Skeletal muscle satellite cell (primary cell): ENCODE data around the gene ZNF319.

Source experiments
- H3K27me3 ChIP-seq: 2 replicates; pipeline ENCODE4 v1.7.0; 2013; ENCODE audit warnings: low read length; ENCODE audit not compliant: control insufficient read depth, insufficient read depth
- H3K36me3 ChIP-seq: 2 replicates; pipeline ENCODE4 v1.7.0; 2013; ENCODE audit warnings: mild to moderate bottlenecking, control low read depth, low read length; ENCODE audit not compliant: insufficient read depth
- H3K4me1 ChIP-seq: 2 replicates; pipeline ENCODE4 v1.7.0; 2013; ENCODE audit warnings: low read length; ENCODE audit not compliant: control insufficient read depth, insufficient read depth
- H3K4me2 ChIP-seq: 2 replicates; pipeline ENCODE4 v1.7.0; 2013; ENCODE audit warnings: mild to moderate bottlenecking, low read length
- H3K4me3 ChIP-seq: 2 replicates; pipeline ENCODE4 v1.7.0; 2013; ENCODE audit warnings: low read length
- H3K9ac ChIP-seq: 2 replicates; pipeline ENCODE4 v1.7.0; 2013; ENCODE audit warnings: mild to moderate bottlenecking, low read depth, low read length, moderate library complexity
- H3K9me3 ChIP-seq: replicated peaks from 2 replicates; pipeline ENCODE4 v1.7.0; 2013; ENCODE audit warnings: mild to moderate bottlenecking, control low read depth, low read length

Gene ZNF319

DNA sequence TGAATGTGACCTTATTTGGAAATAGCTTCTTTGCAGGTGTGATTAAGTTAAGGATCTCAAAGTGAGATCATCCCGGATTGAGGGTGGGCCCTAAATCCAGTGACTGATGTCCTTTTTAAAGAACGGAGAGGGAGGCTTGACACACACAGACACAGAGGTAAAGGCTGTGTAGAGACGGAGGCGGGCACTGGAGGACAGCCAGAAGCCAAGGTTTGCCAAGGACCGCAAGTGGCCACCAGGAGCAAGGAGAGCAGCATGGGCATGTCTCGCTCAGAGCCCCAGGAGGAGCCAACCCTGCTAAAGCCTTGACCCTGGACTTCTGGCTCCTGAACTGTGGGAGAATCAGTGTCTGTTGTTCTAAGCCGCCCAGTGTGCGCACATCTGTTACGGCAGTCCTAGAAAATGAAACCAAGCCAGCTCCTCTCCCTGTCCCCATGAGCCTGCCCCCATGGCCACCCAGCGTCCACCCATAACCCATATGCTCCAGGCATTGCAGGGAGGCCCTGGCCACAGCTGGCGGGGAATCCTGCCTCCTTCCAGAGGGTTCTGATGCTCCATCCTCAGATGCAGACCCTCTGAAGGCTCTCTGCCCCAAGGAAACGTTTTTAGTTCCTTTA lies 44.8 kb downstream of the ZNF319 start:
- peaks cover 26% of the 10 kb centered on the region for H3K27me3 ChIP-seq
- H3K36me3 ChIP-seq = no peaks in the 10 kb centered on the region
- no peak overlapping the region for H3K9ac ChIP-seq

DNA sequence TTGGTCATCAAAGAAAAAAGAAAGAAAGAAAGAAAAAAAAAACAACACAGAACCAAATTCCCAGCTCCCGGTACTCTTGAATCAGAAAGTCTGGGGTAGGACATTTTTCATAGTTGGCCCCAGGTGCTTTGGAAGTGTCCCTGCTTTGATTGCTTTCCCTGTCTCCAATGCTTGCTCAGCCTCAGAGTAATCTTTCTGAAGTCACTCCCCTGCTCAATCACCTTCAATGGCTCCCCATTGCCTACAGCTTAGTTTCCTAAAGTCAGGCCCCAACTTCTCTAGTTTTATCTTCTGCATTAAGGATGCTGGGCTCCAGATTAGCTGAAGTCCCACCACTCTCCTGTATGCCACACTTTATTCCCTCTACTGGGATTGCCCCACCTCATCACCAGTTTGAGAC lies 46.6 kb downstream of the ZNF319 start:
- no peaks in the 10 kb centered on the region for H3K36me3 ChIP-seq
- peaks cover 5% of the 10 kb centered on the region for H3K4me1 ChIP-seq
- H3K4me2 ChIP-seq = no peak overlapping the region
- no peak overlapping the region for H3K9ac ChIP-seq
- H3K27me3 ChIP-seq = peaks cover 28% of the 10 kb centered on the region
- H3K4me3 ChIP-seq = no peak overlapping the region
- H3K9me3 ChIP-seq = no peaks in the 10 kb centered on the region

More for the DNA sequence above, 44.8 kb downstream of the ZNF319 start:
- Histone ChIP-seq H3K4me1 (peaks cover 5% of the 10 kb centered on the region), H3K4me2 (peak overlapping the region; percentile 70), H3K4me3 (peak overlapping the region; percentile 17), H3K9me3 (no peaks in the 10 kb centered on the region)

DNA sequence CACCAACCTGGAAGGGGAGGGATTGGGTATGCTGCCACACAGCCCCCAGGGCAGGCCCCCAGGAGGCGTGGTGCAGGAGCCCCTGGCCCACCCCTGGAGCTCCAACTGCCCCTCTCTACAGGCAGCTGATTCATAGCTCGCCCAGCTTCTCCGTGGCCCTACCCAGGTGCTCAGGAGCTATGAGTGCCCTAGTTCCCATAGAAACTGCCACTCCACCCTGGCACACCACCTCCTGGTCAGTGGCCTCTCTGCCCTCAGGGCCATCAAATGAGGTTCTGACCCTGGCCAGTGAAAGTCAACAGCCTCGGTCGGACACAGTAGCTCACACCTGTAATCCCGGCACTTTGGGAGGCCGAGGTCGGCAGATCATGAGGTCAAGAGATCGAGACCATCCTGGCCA lies 47.6 kb downstream of the ZNF319 start:
- Histone ChIP-seq H3K36me3 (no peaks in the 10 kb centered on the region), H3K27me3 (peaks cover 31% of the 10 kb centered on the region), H3K4me2 (no peak overlapping the region), H3K4me1 (peaks cover 5% of the 10 kb centered on the region), H3K4me3 (no peak overlapping the region), H3K9me3 (no peaks in the 10 kb centered on the region), H3K9ac (no peak overlapping the region)

DNA sequence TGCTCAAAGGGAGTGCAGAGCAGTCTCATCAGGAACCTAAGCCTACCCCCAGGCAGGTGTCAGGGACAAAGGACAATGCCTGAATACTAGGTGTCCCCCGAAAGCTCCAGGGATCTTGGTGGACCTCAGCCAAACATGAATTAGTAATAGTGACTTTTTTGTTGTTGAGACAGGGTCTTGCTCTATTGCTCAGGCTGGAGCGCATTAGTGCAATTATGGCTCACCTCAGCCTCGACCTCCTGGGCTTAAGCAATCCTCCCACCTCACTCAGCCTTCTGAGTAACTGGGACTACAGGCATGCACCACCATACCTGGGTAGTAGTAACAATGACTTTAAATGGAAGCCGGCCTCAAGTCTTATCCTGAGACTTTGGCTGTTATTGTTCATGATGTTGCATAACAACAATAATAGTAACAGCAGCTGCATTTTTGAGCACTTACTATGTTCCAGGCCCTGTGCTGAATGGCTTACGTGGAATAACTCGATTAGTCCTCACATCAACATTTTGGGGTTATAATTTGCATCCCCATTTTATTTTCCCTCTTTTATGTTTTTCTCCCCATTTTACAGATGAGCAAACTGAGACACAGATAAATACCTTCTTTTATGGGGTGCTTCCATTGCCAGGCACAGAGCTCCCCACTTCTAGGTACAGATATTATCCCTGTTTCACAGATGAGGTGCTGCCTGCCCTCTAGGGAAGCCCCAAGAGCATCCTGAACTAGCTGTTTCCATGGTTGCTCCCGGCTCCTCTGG lies 49.1 kb downstream of the ZNF319 start:
- H3K4me1 ChIP-seq = peaks cover 5% of the 10 kb centered on the region
- H3K4me2 ChIP-seq = no peak overlapping the region
- no peaks in the 10 kb centered on the region for H3K9me3 ChIP-seq
- H3K4me3 ChIP-seq = no peak overlapping the region
- H3K27me3 ChIP-seq = peaks cover 45% of the 10 kb centered on the region
- no peak overlapping the region for H3K9ac ChIP-seq
- H3K36me3 ChIP-seq = no peaks in the 10 kb centered on the region

DNA sequence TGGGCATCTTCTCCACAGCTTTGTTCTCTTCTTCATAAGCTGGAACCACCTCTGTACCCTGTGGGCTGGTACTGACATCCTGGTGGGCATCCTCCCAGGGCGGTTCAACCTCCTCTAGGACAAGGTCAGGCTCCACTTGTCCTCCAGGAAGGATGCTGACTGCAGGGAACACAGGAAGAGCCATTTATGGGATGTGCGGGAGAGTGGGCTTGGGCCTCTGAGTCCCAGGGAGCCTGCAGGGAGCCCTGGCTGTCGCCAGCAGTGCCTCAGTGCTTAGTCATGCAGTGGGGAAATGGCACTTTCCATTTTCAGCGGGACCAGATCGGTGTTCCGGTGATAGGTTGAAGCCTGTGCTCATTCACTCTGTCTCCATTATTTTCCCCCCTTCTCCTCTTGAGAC lies 50.1 kb downstream of the ZNF319 start:
- Histone ChIP-seq H3K4me2 (no peak overlapping the region), H3K4me1 (no peaks in the 10 kb centered on the region), H3K9me3 (no peaks in the 10 kb centered on the region), H3K9ac (no peak overlapping the region), H3K4me3 (no peak overlapping the region), H3K27me3 (peaks cover 47% of the 10 kb centered on the region), H3K36me3 (no peaks in the 10 kb centered on the region)

DNA sequence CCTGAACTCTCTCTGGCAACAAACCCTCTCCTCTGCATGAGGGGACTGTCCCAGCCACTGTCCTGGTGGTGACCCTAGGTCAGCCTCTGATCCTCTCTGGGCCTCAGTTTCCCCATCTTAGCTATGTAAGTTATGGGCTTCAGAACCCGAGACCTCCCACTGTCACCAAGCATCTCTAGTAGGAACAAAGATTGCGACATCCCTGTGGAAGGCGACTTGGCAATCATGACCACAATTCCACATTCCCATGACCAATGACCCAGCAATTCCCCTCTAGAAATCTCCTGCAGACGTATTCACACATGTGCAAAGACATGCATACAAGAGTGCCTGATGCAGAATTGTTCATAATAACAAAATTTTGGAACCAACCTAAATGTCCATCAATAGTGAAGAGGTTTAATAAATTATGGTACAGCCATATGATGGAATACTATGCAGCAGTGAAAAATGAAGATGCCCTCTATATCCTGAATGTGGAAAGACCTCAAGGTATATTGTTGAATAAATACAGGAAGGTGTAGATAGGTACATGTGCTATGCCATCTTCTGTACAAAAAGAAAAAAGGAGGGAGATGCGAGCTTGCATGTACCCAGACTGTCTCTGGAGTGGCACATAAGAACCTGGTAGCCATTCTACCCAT lies 50.8 kb downstream of the ZNF319 start:
- Histone ChIP-seq H3K27me3 (peaks cover 51% of the 10 kb centered on the region), H3K4me1 (no peaks in the 10 kb centered on the region), H3K36me3 (no peaks in the 10 kb centered on the region), H3K9ac (no peak overlapping the region), H3K4me3 (no peak overlapping the region), H3K9me3 (no peaks in the 10 kb centered on the region), H3K4me2 (no peak overlapping the region)

DNA sequence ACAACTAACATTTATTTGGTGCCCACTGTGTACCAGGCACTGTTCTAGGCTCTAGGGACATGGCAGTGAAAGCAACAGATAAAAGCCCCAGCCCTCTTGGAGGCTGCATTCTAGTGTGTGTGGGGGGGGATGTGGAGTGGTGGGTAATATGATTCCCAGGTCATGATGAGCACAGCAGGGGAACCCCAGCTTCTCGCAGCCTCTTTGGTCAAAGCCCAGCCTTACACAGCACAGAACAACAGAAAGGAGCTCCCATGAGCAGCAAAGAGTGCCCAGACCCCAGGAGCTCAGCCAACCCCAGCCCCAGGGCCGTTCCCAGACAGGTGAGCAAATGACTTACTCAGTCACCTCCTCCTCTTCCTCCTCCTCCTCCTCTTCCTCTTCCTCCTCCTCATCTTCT lies 51.5 kb downstream of the ZNF319 start:
- no peak overlapping the region for H3K9ac ChIP-seq
- no peak overlapping the region for H3K4me2 ChIP-seq
- H3K27me3 ChIP-seq = peaks cover 54% of the 10 kb centered on the region
- H3K4me1 ChIP-seq = no peaks in the 10 kb centered on the region
- H3K36me3 ChIP-seq = no peaks in the 10 kb centered on the region
- no peaks in the 10 kb centered on the region for H3K9me3 ChIP-seq
- H3K4me3 ChIP-seq = no peak overlapping the region

DNA sequence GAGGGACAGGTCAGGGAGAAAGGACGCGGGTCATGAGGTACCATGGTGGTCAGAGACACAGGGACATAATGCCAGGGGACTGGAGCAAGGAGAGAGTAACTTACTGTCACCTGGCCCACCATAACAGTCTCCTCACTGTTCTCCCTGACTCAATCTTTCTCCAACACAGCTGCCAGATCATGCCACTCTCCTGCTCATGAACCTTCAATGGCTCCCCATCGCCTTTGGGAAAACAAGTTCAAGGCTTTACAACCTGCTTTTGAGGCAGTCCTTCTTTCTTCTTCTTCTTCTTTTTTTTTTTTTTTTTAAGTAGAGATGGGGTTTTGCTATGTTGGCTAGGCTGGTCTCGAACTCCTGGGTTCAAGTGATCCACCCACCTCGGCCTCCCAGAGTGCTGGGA lies 52.4 kb downstream of the ZNF319 start:
- Histone ChIP-seq H3K36me3 (no peaks in the 10 kb centered on the region), H3K4me3 (no peak overlapping the region), H3K4me1 (no peaks in the 10 kb centered on the region), H3K9ac (no peak overlapping the region), H3K4me2 (no peak overlapping the region), H3K27me3 (peaks cover 56% of the 10 kb centered on the region), H3K9me3 (no peaks in the 10 kb centered on the region)

DNA sequence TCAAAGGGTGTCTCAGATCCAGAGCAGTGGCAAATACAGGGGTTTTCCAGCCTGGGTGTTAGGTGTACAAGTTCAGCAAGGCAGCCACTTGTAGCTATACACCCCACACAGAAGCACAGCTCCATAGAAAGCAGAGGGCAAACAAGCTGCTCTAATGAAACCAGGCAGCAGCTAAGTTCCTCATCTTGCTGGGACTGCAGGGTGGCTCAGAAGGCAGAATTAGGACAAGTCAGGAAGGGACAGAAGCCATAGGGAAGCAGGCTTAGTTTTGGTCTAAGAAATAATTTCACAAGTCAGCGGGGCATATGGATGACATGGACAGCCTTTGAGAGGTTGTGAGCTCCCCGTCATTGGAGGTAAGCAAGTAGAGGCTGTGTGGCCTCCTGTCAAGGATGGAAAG lies 53.2 kb downstream of the ZNF319 start:
- H3K4me3 ChIP-seq = no peak overlapping the region
- peaks cover 61% of the 10 kb centered on the region for H3K27me3 ChIP-seq
- no peak overlapping the region for H3K9ac ChIP-seq
- H3K9me3 ChIP-seq = no peaks in the 10 kb centered on the region
- H3K4me1 ChIP-seq = no peaks in the 10 kb centered on the region
- no peak overlapping the region for H3K4me2 ChIP-seq
- no peaks in the 10 kb centered on the region for H3K36me3 ChIP-seq

DNA sequence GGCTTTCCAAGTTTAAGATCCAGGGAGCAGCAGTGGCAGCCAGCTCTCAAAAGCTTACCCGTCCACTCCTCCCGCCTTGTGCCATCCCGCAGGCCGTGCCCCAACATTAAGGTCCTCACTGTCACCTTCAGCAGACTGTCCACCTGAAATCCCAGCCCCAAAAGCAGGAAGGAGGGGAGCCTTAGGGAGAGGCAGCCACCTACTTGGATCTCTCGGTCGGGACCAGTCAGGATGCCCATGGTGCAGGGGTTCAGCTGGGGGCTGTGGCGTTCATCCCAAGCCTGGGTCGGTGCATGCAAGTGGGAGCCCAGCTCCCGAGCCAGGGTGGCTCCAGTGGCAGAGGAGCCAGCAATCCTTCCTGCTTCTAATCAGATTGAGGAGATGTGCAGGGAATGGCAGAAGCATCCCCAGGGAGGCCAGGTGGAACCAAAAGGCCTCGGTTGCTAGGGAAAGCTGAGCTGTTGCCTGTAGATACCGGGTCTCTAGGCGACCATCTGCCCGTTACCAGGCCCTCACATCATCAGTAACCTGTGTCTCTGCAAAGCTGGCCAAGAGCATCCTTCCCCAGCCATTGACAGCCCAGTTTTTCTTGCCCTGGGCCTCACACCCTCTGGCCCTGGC lies 54.2 kb downstream of the ZNF319 start:
- Histone ChIP-seq H3K9ac (no peak overlapping the region), H3K4me2 (no peak overlapping the region), H3K36me3 (no peaks in the 10 kb centered on the region), H3K4me1 (peaks cover under 1% of the 10 kb centered on the region), H3K27me3 (peaks cover 57% of the 10 kb centered on the region), H3K4me3 (no peak overlapping the region), H3K9me3 (no peaks in the 10 kb centered on the region)

DNA sequence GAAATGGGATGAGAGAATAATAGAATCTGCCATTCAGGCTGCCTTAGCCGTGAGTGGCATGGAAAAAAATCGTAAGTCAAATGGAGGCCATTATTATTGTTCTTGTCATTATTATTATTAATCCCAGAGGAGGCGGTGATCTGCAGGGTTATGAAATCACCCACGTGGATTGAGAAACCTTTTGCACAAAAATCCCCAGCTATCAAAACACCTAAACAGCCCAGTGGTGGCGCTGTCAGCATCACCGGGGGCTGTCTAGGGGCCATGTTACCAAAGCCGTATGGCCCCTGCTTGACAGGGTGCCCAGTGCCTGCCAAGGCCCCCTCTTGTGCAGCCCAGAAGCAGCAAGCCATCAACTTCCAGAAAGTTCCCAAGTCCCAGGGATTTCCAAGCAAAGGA lies 54.7 kb downstream of the ZNF319 start:
- Histone ChIP-seq H3K9ac (no peak overlapping the region), H3K4me2 (no peak overlapping the region), H3K27me3 (peaks cover 53% of the 10 kb centered on the region), H3K9me3 (no peaks in the 10 kb centered on the region), H3K4me1 (peaks cover 6% of the 10 kb centered on the region), H3K4me3 (no peak overlapping the region), H3K36me3 (no peaks in the 10 kb centered on the region)
